Right atrium auricular region (tissue), 2 donors: ENCODE measurements around the gene KIAA1549. TPM values are rescaled to one million over a fixed set of nuclear protein-coding genes. Genes with fewer than 3 reads are reported as not detected.

Source experiments
- DNase-seq: peaks from one replicate; pipeline ENCODE4 v3.0.0-alpha.2; 2019; ENCODE audit warnings: low spot score
- H3K27ac ChIP-seq, 2 donors: fragments of 200-600 bp; sonication (generic); 1 replicate in 1 of 2; 2 replicates in 1 of 2; pipeline ENCODE4 v1.5.1; 2016 to 2019
- H3K27me3 ChIP-seq, 2 donors: fragments of 200-600 bp; sonication (generic); one replicate each; pipeline versions ENCODE4 v1.5.1 to v1.6.0; 2017 to 2019
- H3K36me3 ChIP-seq: fragments of 200-600 bp; sonication (generic); one replicate; pipeline ENCODE4 v1.5.1; 2016
- H3K4me1 ChIP-seq, 2 donors: fragments of 200-600 bp; sonication (generic); one replicate each; pipeline versions ENCODE4 v1.5.1 to v1.6.0; 2017 to 2019
- H3K4me3 ChIP-seq, 2 donors: fragments of 200-600 bp; sonication (generic); 1 replicate in 1 of 2; 2 replicates in 1 of 2; pipeline ENCODE4 v1.5.1; 2017 to 2019; ENCODE audit warnings: mild to moderate bottlenecking in 1 of 2, moderate library complexity in 1 of 2
- H3K9me3 ChIP-seq, 2 donors: fragments of 200-600 bp; sonication (generic); one replicate each; pipeline ENCODE4 v1.5.1; 2019
- CTCF ChIP-seq, 2 donors: fragments of 200-600 bp; sonication (generic); IDR thresholded peaks; one replicate each; pipeline ENCODE4 v1.5.1; 2019; ENCODE audit warnings: antibody characterized with exemption in 2 of 2
- total RNA-seq, 2 donors: library from RNA; depleted of rRNA; stranded (reverse); fragments of >200 nt; gene quantifications; one replicate each; pipeline ENCODE4 v1.1.0, GENCODE V29; 2016

KIAA1549 gene
- total RNA-seq, 2 donors from 2014 or later, result 0.85 to 1.4 TPM

DNA sequence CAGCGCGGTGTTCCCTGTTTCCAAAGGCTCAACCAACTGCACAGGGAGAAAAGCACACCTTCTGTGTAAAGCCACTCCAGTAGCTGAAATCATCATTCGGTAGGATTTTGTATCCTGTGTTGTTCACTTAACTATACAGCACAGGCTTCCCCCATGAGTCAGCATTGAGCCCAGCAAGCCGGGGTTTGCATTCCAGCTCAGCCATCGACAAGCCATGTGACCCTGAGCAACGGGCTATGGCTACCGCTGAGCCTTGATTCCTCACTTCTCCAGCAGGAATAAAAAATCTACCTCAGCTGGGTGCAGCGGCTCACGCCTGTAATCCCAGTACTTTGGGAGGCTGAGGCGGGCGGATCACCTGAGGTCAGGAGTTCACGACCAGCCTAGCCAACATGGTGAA lies 139.1 kb downstream of the KIAA1549 start:
- Histone ChIP-seq H3K27ac (no peak overlapping the region), H3K4me1 (peaks cover 0 to 5% of the 10 kb centered on the region in 2 donors), H3K4me3 (no peak overlapping the region), H3K27me3 (no peaks in the 10 kb centered on the region), H3K9me3 (no peaks in the 10 kb centered on the region), H3K36me3 (no peaks in the 10 kb centered on the region)
- TF ChIP-seq CTCF (IDR thresholded peaks at IDR 0.05), result no peak
- DNase-seq, result no peak

DNA sequence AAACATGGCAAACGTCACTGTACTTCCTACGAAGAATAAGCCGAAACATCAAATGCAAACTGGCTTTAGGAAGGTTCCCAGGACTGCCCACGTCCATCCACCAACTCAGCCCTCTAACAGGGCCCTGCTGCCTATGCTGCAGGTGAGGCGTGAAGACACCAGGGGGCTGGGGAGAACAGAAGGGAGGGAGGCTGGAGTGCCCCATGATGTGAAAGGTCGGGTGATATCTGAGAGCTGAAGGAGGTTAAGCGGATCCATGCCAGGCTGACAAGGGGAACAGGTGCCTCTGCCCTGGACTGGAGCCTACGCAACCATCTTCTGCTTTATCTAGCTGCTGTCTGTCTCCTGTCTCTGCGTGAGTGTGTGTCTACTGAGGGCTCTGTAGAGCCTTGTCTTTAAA lies 143.0 kb downstream of the KIAA1549 start:
- no peak for TF ChIP-seq CTCF (IDR thresholded peaks at IDR 0.05)
- Histone ChIP-seq H3K4me3 (peak overlapping the region in 1 of 2 donors; percentile 15), H3K27me3 (no peaks in the 10 kb centered on the region), H3K27ac (no peak overlapping the region), H3K9me3 (no peaks in the 10 kb centered on the region), H3K36me3 (no peaks in the 10 kb centered on the region), H3K4me1 (peaks cover 0 to 5% of the 10 kb centered on the region in 2 donors)
- DNase-seq, result no peak

DNA sequence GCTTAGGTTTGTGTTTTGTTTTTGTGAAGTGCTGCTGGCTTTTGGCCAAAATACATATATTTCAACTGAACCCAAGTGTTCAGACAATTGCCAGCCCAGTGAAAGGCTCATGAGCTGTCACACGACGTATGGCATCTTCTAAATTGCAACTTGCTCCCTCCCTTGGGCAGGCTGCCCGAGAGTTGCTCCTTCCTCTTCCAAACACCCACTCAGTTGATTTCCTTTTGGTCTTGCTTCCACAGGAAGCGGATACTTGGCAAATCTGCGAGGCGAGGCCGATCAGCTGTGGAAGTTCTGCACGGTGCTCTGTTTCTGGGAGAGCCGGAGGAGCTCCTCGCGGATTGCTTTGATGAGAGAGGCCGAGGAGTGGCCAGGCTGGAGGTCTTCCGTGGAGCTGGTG lies 143.6 kb downstream of the KIAA1549 start:
- Histone ChIP-seq H3K4me1 (peaks cover 0 to 5% of the 10 kb centered on the region in 2 donors), H3K27me3 (no peaks in the 10 kb centered on the region), H3K4me3 (peak overlapping the region in 1 of 2 donors; percentile 15), H3K9me3 (no peaks in the 10 kb centered on the region), H3K27ac (no peak overlapping the region), H3K36me3 (no peaks in the 10 kb centered on the region)
- TF ChIP-seq CTCF (IDR thresholded peaks at IDR 0.05), result no peak
- no peak for DNase-seq

GRCh38 chr7:138835087-138835486 lies 146.1 kb downstream of the KIAA1549 start:
- Histone ChIP-seq H3K27ac (no peak overlapping the region), H3K9me3 (no peaks in the 10 kb centered on the region), H3K36me3 (no peaks in the 10 kb centered on the region), H3K4me3 (no peak overlapping the region), H3K4me1 (peaks cover 0 to 5% of the 10 kb centered on the region in 2 donors), H3K27me3 (no peaks in the 10 kb centered on the region)
- no peak for DNase-seq
- TF ChIP-seq CTCF (IDR thresholded peaks at IDR 0.05), result no peak

DNA sequence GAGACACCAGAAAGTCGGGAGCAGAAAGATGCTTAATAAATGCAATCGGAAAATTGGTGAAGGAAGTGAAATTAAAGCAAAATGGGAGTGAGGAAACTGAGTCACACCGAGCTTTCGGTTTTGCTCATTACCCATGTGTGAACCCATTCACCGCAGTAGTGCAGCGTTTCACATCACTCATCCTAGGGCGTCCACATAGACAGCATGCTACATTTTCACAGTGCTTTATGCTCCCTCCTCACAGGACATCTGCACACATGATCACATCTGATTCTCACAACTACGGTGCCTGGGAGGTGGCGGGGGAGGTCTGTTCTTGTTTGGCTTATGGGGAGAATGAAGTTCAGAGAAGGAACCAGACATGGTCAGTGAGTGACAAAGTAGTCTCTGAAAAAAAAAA lies 146.6 kb downstream of the KIAA1549 start:
- H3K4me3 ChIP-seq, result no peak overlapping the region
- no peak for TF ChIP-seq CTCF (IDR thresholded peaks at IDR 0.05)
- H3K4me1 ChIP-seq, result peaks cover 0 to 5% of the 10 kb centered on the region in 2 donors
- H3K36me3 ChIP-seq, result no peaks in the 10 kb centered on the region
- DNase-seq, result no peak
- no peaks in the 10 kb centered on the region for H3K9me3 ChIP-seq
- H3K27me3 ChIP-seq, result no peaks in the 10 kb centered on the region
- no peak overlapping the region for H3K27ac ChIP-seq

DNA sequence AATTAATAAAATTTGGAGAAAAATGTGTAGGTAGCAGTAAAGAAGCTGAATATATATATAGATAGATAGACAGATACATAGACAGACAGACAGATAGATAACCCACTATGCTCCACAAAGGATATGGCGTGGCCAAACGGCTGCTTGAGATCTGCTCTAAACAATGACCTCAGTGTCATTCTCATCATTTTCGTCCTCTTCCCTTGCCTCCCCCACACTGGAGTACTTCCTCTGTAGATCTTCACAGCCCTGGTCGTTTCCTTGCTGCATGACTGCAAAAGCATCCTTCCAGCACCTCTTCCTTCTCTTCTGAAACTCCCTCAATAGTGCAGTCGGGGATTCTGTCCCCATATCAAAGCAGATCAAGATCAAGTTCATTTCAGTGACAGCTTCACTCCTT lies 147.6 kb downstream of the KIAA1549 start:
- no peak overlapping the region for H3K4me3 ChIP-seq
- H3K27ac ChIP-seq, result no peak overlapping the region
- DNase-seq, result no peak
- no peaks in the 10 kb centered on the region for H3K9me3 ChIP-seq
- no peak for TF ChIP-seq CTCF (IDR thresholded peaks at IDR 0.05)
- peaks cover 0 to 5% of the 10 kb centered on the region in 2 donors for H3K4me1 ChIP-seq
- no peaks in the 10 kb centered on the region for H3K36me3 ChIP-seq
- no peaks in the 10 kb centered on the region for H3K27me3 ChIP-seq
